ENCODE measurements around the gene SLC12A3.
A peak's percentile ranks its signal among the peaks of the same experiment; 100 is the strongest.

Gene SLC12A3

GRCh38 chr16:56892705-56893104 is 27.7 kb downstream of the SLC12A3 start:
- DNase-seq (ENCODE audit: low spot score) = no peak

GRCh38 chr16:56894331-56894917 is 29.4 kb downstream of the SLC12A3 start:
- no peak for DNase-seq (ENCODE audit: low spot score)

DNA sequence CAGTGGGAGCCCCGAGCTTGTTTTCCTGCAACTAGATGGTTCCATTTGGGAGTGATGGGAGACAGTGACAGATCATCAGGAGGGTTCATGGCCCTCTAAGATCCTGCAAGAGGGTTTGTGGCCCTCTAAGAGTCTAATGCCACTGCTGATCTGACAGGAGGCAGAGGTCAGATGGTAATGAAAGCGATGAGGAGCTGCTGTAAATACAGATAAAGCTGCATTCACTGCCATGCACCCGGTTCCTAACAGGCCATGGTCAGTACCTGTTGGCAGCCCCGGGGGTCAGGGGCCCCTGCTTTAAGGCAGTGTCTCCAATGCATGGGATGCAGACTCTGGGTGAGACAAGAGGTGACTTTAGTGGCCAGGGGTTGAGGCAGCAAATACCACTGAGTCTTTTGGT is 30.8 kb downstream of the SLC12A3 start:
- DNase-seq (ENCODE audit: low spot score) = no peak

DNA sequence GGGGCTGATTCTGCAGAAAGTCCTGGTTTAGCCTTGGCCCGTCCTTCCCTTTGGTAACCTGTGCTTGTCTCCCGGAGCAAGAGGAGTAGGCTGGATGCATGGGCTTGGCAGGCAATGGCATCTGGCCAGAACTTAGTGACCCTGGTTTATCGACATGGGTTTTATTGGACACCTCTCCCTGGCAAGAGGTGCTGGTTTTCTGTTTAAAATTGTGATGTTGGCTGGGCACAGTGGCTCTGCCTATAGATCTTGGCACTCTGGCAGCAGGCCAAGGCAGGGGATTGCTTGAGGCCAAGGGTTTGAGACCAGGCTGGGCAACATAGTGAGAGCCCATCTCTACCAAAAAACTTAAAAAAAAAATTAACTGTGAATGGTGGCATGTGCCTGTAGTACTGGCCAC is 31.2 kb downstream of the SLC12A3 start:
- DNase-seq (ENCODE audit: low spot score) = no peak

GRCh38 chr16:56897026-56897799 is 32.2 kb downstream of the SLC12A3 start:
- no peak for DNase-seq (ENCODE audit: low spot score)

DNA sequence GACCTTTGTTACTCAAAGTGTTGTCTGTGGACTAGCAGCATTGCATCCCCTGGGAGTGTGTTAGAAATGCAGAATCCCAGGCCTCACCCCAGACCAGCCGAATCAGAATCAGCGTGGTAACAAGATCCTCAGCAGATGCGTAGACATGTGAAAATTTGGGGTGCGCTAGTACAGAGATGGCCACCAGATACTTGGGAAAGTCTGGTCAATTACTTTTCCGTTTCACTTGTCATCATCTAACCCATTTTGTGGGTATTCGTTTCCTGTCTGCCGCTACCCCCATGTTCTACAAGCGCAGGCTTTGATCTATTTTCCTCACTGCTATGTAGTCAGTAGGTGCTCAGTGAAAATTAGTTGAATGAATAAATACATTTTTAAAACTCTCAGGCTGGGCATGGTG is 33.8 kb downstream of the SLC12A3 start:
- DNase-seq (ENCODE audit: low spot score) = no peak

- DNase-seq (ENCODE audit: low spot score) = no peak
These were observed 38.9 kb downstream of the SLC12A3 start for GRCh38 chr16:56903866-56904265.

GRCh38 chr16:56907401-56907800 is 42.4 kb downstream of the SLC12A3 start:
- DNase-seq (ENCODE audit: low spot score) = no peak

DNA sequence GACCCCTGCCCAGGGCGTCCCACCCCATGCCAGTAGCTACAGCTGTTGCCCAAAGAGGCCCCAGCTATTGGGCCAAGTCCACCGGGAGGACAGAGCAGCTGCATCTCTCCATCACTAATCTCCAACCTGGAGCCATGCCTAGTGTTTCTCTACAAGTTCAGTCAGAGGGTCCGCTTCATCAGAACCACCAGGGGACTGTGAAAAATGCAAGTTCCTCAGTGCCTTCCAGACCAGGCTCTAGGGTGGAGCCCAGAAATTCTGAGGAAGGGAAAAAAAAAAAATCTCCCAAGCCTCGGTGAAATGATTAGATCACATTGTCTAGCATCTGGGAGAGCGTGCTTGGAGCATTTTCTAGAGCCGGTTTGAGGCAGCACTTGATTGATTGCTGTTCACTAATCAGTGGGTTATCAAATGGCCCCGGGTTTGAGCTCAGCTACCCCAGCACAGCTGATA is 44.5 kb downstream of the SLC12A3 start:
- no peak for DNase-seq (ENCODE audit: low spot score)

DNA sequence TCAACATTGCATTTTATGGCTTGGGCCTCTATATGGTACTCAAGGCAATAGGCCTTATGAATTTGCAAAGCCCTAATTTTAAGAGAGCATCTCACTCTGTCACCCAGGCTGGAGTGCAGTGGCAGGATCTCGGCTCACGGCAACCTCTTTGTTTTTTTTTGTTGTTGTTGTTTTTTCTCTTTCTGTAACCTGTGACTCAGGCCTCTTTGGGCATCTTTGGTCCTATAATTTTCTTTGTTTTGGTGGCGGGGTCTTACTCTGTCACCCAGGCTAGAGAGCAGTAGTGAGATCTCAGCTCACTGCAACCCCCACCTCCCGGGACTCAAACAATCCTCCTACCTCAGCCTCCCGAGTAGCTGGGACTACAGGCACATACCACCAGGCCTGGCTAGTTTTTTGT is 45.1 kb downstream of the SLC12A3 start:
- no peak for DNase-seq (ENCODE audit: low spot score)

DNA sequence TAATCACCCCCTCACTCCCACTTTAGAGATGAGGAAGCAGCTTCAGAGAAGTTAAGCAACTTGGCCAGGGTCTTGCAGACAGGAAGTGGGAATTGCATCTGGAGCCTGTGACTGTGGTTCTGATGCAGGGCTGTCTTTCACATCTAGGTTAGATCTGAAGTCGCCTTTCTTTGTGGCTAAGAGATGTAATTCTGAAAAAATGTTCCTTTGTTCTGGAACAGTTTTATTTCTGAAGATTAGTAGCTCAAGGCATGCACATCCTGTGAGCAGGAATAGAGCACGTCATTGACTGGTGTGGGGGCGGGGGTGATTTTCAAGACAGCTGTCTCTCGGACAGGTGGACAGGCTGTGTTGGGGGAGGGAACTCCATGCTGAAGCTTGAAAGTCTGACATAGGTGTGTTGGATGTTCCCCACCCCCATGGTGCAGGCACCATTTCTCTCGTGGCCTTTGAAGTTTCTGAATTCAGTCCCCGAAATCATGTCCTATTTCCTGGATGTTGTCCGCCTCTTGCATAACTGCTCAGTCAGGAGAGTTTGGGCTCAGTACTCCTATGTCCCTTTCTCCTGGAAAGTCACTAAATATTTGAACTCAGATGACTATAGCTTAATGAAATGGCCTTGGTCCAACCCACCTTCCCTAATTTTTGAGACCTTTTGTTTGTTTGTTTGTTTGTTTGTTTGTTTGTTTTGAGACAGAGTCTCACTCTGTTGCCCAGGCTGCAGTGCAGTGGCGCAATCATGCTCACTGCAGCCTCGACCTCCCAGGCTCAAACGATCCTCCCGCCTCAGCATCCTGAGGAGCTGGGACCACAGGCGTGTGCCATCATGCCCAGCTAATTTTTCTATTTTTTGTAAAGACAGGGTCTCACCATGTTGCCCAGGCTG is 45.9 kb downstream of the SLC12A3 start:
- no peak for DNase-seq (ENCODE audit: low spot score)

- DNase-seq (ENCODE audit: low spot score) = no peak
These were observed 47.0 kb downstream of the SLC12A3 start for GRCh38 chr16:56911771-56912571.

GRCh38 chr16:56912746-56913708 is 48.0 kb downstream of the SLC12A3 start:
- no peak for DNase-seq (ENCODE audit: low spot score)

DNA sequence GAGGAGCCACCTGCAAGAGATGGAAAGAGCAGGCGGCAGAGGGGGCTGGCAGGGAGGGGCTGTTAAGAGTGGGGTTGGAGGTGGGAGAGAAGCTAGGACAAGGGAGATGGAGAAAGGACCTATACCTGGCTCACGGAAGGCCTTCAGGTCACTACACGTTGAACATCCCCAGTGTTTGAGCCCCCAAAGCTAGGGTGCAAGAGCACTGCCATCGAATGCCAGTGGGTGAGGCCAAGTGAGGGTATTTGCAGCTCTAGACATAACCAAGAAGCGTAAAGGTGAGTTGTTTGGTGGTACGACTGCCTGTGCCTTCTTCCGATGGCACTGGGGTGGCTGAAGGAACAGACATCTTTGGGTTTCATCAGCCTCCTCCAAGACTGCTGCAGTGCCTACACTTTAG is 49.9 kb downstream of the SLC12A3 start:
- no peak for DNase-seq (ENCODE audit: low spot score)

DNA sequence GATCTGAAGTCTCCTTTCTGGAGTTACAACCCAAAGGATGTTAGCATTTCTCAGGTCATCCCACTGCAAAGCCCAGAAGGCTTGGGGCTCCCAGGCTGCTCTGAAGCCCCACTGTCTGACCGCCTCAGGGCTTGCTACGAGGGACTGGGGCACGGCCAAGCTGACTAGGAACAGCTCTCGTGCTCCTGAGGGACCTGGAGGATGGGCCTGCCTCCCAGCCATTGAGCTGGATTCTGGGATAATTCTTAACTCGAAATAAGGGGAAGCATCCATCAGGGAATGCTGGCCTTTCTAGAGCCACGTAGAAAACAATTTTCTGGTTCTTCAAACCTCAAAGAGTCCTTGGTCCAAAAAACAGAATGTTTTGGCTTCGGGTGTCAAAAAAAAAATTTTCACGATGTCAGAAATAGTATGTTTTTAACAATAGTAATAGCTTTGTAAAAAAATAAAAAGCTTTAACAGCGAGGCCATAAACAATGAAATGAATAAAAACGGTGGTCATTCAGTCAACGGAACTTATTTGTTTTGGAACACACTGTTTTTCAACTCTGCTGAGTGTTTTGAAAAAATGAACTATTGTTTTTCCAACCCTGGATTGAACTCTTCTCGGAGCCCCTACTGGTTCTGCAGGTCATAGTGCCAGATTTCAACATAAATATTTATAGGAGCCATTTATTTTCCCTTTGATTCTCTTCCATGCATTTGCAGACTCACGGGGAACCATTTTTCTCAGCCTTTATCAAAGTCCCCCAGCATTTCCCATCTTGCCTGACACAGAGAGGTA is 50.5 kb downstream of the SLC12A3 start:
- no peak for DNase-seq (ENCODE audit: low spot score)

GRCh38 chr16:56916571-56917403 is 51.8 kb downstream of the SLC12A3 start:
- peak; percentile 40 for DNase-seq (ENCODE audit: low spot score)

DNA sequence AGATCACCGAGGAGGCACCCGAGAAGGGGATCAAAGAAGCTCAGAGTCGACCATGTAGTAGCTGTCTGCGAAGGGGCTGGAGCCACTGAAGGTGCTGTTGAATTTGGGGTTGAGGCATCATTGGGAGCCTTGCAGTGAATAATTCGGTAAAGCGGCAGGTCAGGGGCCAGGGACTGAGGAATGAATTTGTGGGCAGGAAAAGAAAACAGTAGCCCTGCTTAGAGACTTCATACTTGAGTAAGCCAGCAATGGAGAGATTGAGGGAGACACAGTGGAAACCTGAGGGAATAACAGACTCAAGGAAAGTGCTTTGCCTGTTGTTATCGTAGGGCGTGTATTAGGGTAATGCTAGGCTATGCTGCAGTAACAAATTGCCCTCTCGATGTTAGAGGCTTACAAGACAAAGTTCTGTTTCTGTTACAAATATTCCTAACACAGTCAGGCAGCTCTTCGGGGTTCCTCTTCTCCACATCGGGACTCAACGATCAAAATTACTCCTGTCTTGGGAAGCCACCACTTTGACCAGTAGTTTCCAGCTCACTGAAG is 53.5 kb downstream of the SLC12A3 start:
- DNase-seq (ENCODE audit: low spot score) = no peak

DNA sequence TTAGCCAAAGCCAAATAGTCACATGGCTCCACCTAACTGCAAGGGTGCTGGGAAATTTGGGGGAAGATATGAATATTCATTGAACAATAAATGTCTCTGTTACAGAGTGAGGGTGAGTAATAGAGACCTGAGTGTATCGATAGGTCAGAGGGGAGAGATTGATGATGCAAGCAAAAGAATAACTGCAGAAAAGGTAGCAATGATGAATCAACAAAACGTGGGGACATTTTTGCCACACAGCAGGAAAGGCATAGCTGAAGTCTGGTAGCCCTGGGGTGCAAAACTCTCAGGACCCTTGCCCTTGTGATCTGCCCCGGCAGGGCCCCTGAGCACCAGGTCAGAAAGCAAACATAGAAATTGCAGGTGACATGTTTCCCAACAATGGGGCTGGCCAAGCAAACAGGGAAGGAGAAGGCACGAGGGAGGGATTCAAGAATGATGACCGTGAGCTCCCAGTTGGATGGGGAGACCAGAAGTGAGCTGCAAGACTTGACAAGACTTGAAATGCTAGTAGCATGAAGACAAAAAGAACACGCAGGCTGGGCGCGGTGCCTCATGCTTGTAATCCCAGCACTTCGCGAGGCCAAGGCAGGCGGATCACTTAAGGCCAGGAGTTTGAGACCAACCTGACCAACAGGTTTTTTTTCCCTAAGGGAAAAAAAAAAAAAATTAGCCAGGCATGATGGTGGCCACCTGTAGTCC is 54.2 kb downstream of the SLC12A3 start:
- no peak for DNase-seq (ENCODE audit: low spot score)

Measured in CD4-positive, alpha-beta T cell treated with Interleukin-6 at 100 ng/mL for 8 hours (primary cell).